ENCODE results near the gene ZNF787.

Gene ZNF787

GRCh38 chr19:56115490-56115889 is 5.6 kb downstream of the ZNF787 start:
- Histone ChIP-seq H3K79me2 (ENCODE audit: insufficient read depth, low read length) (peaks cover 31% of the 10 kb centered on the region), H3K27ac (ENCODE audit: low read depth, low read length, poor library complexity, severe bottlenecking) (no peak overlapping the region), H3K4me1 (ENCODE audit: insufficient read depth, low read length, severe bottlenecking) (peaks cover 49% of the 10 kb centered on the region), H3K36me3 (ENCODE audit: insufficient read depth, low read length) (no peaks in the 10 kb centered on the region), H3K4me3 (ENCODE audit: low read depth, low read length, poor library complexity, severe bottlenecking) (no peak overlapping the region), H4K20me1 (ENCODE audit: insufficient read depth, low read length) (no peaks in the 10 kb centered on the region), H2AFZ (ENCODE audit: low read length) (no peak overlapping the region), H3F3A (ENCODE audit: insufficient read depth, low read length) (no peaks in the 10 kb centered on the region), H3K4me2 (ENCODE audit: low read length) (no peak overlapping the region), H3K9me2 (ENCODE audit: low read depth, low read length) (no peaks in the 10 kb centered on the region), H3K9ac (ENCODE audit: low read length) (no peak overlapping the region), H3K27me3 (ENCODE audit: insufficient read depth, low read length) (no peaks in the 10 kb centered on the region), H3K9me3 (ENCODE audit: low read length) (no peaks in the 10 kb centered on the region)
- TF ChIP-seq CTCF (IDR thresholded peaks at IDR 0.05; ENCODE audit: low read length) = no peak
- no peak for TF ChIP-seq EZH2 (IDR thresholded peaks at IDR 0.05; ENCODE audit: borderline replicate concordance, low read length)

- Histone ChIP-seq H4K20me1 (ENCODE audit: insufficient read depth, low read length) (no peaks in the 10 kb centered on the region), H3K79me2 (ENCODE audit: insufficient read depth, low read length) (peaks cover 27% of the 10 kb centered on the region)
Observed at GRCh38 chr19:56114778-56115110, 6.4 kb downstream of the ZNF787 start.

GRCh38 chr19:56114051-56114777 is 6.9 kb downstream of the ZNF787 start:
- H3K4me3 ChIP-seq (ENCODE audit: low read depth, low read length, poor library complexity, severe bottlenecking) = no peak overlapping the region
- H3K4me2 ChIP-seq (ENCODE audit: low read length) = no peak overlapping the region
- H3K27ac ChIP-seq (ENCODE audit: low read depth, low read length, poor library complexity, severe bottlenecking) = no peak overlapping the region
- no peaks in the 10 kb centered on the region for H3F3A ChIP-seq (ENCODE audit: insufficient read depth, low read length)
- H3K4me1 ChIP-seq (ENCODE audit: insufficient read depth, low read length, severe bottlenecking) = peaks cover 44% of the 10 kb centered on the region
- H2AFZ ChIP-seq (ENCODE audit: low read length) = no peak overlapping the region
- H3K36me3 ChIP-seq (ENCODE audit: insufficient read depth, low read length) = no peaks in the 10 kb centered on the region
- no peaks in the 10 kb centered on the region for H3K27me3 ChIP-seq (ENCODE audit: insufficient read depth, low read length)
- H3K79me2 ChIP-seq (ENCODE audit: insufficient read depth, low read length) = peaks cover 22% of the 10 kb centered on the region
- H3K9ac ChIP-seq (ENCODE audit: low read length) = no peak overlapping the region
- no peak for TF ChIP-seq CTCF (IDR thresholded peaks at IDR 0.05; ENCODE audit: low read length)
- no peak for TF ChIP-seq EZH2 (IDR thresholded peaks at IDR 0.05; ENCODE audit: borderline replicate concordance, low read length)
- no peaks in the 10 kb centered on the region for H3K9me3 ChIP-seq (ENCODE audit: low read length)
- H3K9me2 ChIP-seq (ENCODE audit: low read depth, low read length) = no peaks in the 10 kb centered on the region
- no peaks in the 10 kb centered on the region for H4K20me1 ChIP-seq (ENCODE audit: insufficient read depth, low read length)

More at GRCh38 chr19:56114778-56115110, 6.4 kb downstream of the ZNF787 start:
- Histone ChIP-seq H3K4me3 (ENCODE audit: low read depth, low read length, poor library complexity, severe bottlenecking) (no peak overlapping the region), H3K9me3 (ENCODE audit: low read length) (no peaks in the 10 kb centered on the region), H2AFZ (ENCODE audit: low read length) (no peak overlapping the region), H3F3A (ENCODE audit: insufficient read depth, low read length) (no peaks in the 10 kb centered on the region), H3K27me3 (ENCODE audit: insufficient read depth, low read length) (no peaks in the 10 kb centered on the region), H3K9ac (ENCODE audit: low read length) (no peak overlapping the region), H3K4me1 (ENCODE audit: insufficient read depth, low read length, severe bottlenecking) (peaks cover 49% of the 10 kb centered on the region), H3K9me2 (ENCODE audit: low read depth, low read length) (no peaks in the 10 kb centered on the region), H3K27ac (ENCODE audit: low read depth, low read length, poor library complexity, severe bottlenecking) (no peak overlapping the region), H3K36me3 (ENCODE audit: insufficient read depth, low read length) (no peaks in the 10 kb centered on the region), H3K4me2 (ENCODE audit: low read length) (no peak overlapping the region)
- TF ChIP-seq EZH2 (IDR thresholded peaks at IDR 0.05; ENCODE audit: borderline replicate concordance, low read length) (no peak), CTCF (IDR thresholded peaks at IDR 0.05; ENCODE audit: low read length) (no peak)

Measured in OCI-LY1 (cell line).